H9 (cell line): ENCODE measurements around the gene TRAF7. TPM values are rescaled to one million over a fixed set of nuclear protein-coding genes. Genes with fewer than 3 reads are reported as not detected.

ENCODE experiments used
- DNase-seq: peaks from one replicate; pipeline ENCODE4 v3.0.0-alpha.2; 2017
- H2AFZ ChIP-seq: one replicate; pipeline ENCODE4 v1.6.1; 2013; ENCODE audit warnings: mild to moderate bottlenecking, low read length, control low read depth, moderate library complexity
- H2AK5ac ChIP-seq: 2 replicates; pipeline ENCODE4 v1.6.1; 2013; ENCODE audit warnings: low read length, control low read depth, mixed read lengths; ENCODE audit not compliant: insufficient read length
- H2BK120ac ChIP-seq: one replicate; pipeline ENCODE4 v1.6.1; 2013; ENCODE audit warnings: low read depth, mild to moderate bottlenecking, low read length, control low read depth, inconsistent platforms; ENCODE audit not compliant: poor library complexity, severe bottlenecking
- H2BK12ac ChIP-seq: 2 replicates; pipeline ENCODE4 v1.6.1; 2013; ENCODE audit warnings: low read length, control low read depth, mixed read lengths, low read depth; ENCODE audit not compliant: insufficient read length
- H2BK15ac ChIP-seq: 2 replicates; pipeline ENCODE4 v1.6.1; 2013; ENCODE audit warnings: low read depth, low read length, control low read depth
- H2BK20ac ChIP-seq: one replicate; pipeline ENCODE4 v1.6.1; 2013; ENCODE audit warnings: low read depth, mild to moderate bottlenecking, low read length, control low read depth, inconsistent platforms; ENCODE audit not compliant: poor library complexity, severe bottlenecking
- H2BK5ac ChIP-seq: 2 replicates; pipeline ENCODE4 v1.6.1; 2013; ENCODE audit warnings: low read length, control low read depth, mixed read lengths; ENCODE audit not compliant: insufficient read length
- H3K14ac ChIP-seq: 2 replicates; pipeline ENCODE4 v1.6.1; 2013; ENCODE audit warnings: low read length, control low read depth; ENCODE audit not compliant: insufficient read depth
- H3K18ac ChIP-seq: 2 replicates; pipeline ENCODE4 v1.6.1; 2013; ENCODE audit warnings: low read depth, mild to moderate bottlenecking, mixed read lengths, low read length, control low read depth; ENCODE audit not compliant: insufficient read length
- H3K23ac ChIP-seq: 2 replicates; pipeline ENCODE4 v1.6.1; 2013; ENCODE audit warnings: low read length, control low read depth, mixed read lengths, low read depth; ENCODE audit not compliant: insufficient read length
- H3K23me2 ChIP-seq: 2 replicates; pipeline ENCODE4 v1.6.1; 2013; ENCODE audit warnings: low read depth, mild to moderate bottlenecking, mixed read lengths, low read length, control low read depth; ENCODE audit not compliant: insufficient read length, poor library complexity, severe bottlenecking
- H3K27ac ChIP-seq: 2 replicates; pipeline ENCODE4 v1.5.1; 2013; ENCODE audit warnings: low read length, control low read depth, mixed read lengths, low read depth; ENCODE audit not compliant: insufficient read length
- H3K27me3 ChIP-seq: 2 replicates; pipeline ENCODE4 v1.6.1; 2013; ENCODE audit warnings: low read length, control low read depth, inconsistent platforms; ENCODE audit not compliant: insufficient read depth
- H3K4ac ChIP-seq: 2 replicates; pipeline ENCODE4 v1.6.1; 2013; ENCODE audit warnings: low read depth, mild to moderate bottlenecking, control low read depth, inconsistent platforms, low read length, moderate library complexity
- H3K4me1 ChIP-seq: 2 replicates; pipeline ENCODE4 v1.6.1; 2013; ENCODE audit warnings: low read length, control low read depth, inconsistent platforms; ENCODE audit not compliant: insufficient read depth
- H3K4me2 ChIP-seq: 2 replicates; pipeline ENCODE4 v1.6.1; 2013; ENCODE audit warnings: low read length, control low read depth, mixed read lengths; ENCODE audit not compliant: insufficient read length, insufficient read depth
- H3K56ac ChIP-seq: 2 replicates; pipeline ENCODE4 v1.6.1; 2013; ENCODE audit warnings: low read depth, mild to moderate bottlenecking, mixed read lengths, low read length, control low read depth; ENCODE audit not compliant: insufficient read length
- H3K79me1 ChIP-seq: 2 replicates; pipeline ENCODE4 v1.6.1; 2013; ENCODE audit warnings: low read depth, mild to moderate bottlenecking, moderate library complexity, low read length, control low read depth, inconsistent platforms; ENCODE audit not compliant: insufficient read depth, poor library complexity, severe bottlenecking
- H3K79me2 ChIP-seq: 2 replicates; pipeline ENCODE4 v1.6.1; 2013; ENCODE audit warnings: low read length, control low read depth, inconsistent platforms; ENCODE audit not compliant: insufficient read depth
- H3K9ac ChIP-seq: 2 replicates; pipeline ENCODE4 v1.6.1; 2013; ENCODE audit warnings: low read length, control low read depth, mixed read lengths; ENCODE audit not compliant: insufficient read length; ENCODE audit errors: extremely low read depth
- H3K9me3 ChIP-seq: one replicate; pipeline ENCODE4 v1.6.1; 2013; ENCODE audit warnings: low read depth, low read length, inconsistent platforms; ENCODE audit not compliant: control insufficient read depth
- H3T11ph ChIP-seq: one replicate; pipeline ENCODE4 v1.6.1; 2013; ENCODE audit warnings: mild to moderate bottlenecking, low read length, control low read depth, inconsistent platforms
- H4K20me1 ChIP-seq: one replicate; pipeline ENCODE4 v1.6.1; 2013; ENCODE audit not compliant: control insufficient read depth, insufficient read length, insufficient read depth
- H4K5ac ChIP-seq: 2 replicates; pipeline ENCODE4 v1.6.1; 2013; ENCODE audit warnings: low read depth, mild to moderate bottlenecking, mixed read lengths, low read length, control low read depth; ENCODE audit not compliant: insufficient read length
- H4K8ac ChIP-seq: replicated peaks from 2 replicates; pipeline ENCODE4 v1.6.1; 2013; ENCODE audit warnings: low read length, control low read depth, mixed read lengths, low read depth; ENCODE audit not compliant: insufficient read length
- H4K91ac ChIP-seq: 2 replicates; pipeline ENCODE4 v1.6.1; 2013; ENCODE audit warnings: low read depth, mild to moderate bottlenecking, moderate library complexity, mixed read lengths, low read length, control low read depth; ENCODE audit not compliant: insufficient read length
- H3K27ac Mint-ChIP-seq, 3 experiments: 2 replicates in 2 of 3; 3 replicates in 1 of 3; pipeline ENCODE4 v1.8.0; 2020 to 2021; ENCODE audit warnings: mixed read lengths in 3 of 3, mild to moderate bottlenecking in 1 of 3, moderate library complexity in 1 of 3
- H3K27me3 Mint-ChIP-seq: 2 replicates; pipeline ENCODE4 v1.8.0; 2021; ENCODE audit warnings: low read depth, mild to moderate bottlenecking, moderate library complexity, mixed read lengths
- H3K36me3 Mint-ChIP-seq, 3 experiments: 2 replicates in 2 of 3; 3 replicates in 1 of 3; pipeline ENCODE4 v1.8.0; 2020 to 2021; ENCODE audit warnings: low read depth in 3 of 3, mixed read lengths in 3 of 3; ENCODE audit not compliant: insufficient read depth in 1 of 3
- H3K4me1 Mint-ChIP-seq, 2 experiments: 2 replicates each; pipeline ENCODE4 v1.8.0; 2020; ENCODE audit warnings: mixed read lengths in 2 of 2
- H3K4me3 Mint-ChIP-seq, 2 experiments: 2 replicates in 1 of 2; 3 replicates in 1 of 2; pipeline ENCODE4 v1.8.0; 2020 to 2021; ENCODE audit warnings: mild to moderate bottlenecking in 2 of 2, mixed read lengths in 2 of 2, moderate library complexity in 1 of 2
- H3K9me3 Mint-ChIP-seq, 2 experiments: 2 replicates in 1 of 2; 3 replicates in 1 of 2; pipeline ENCODE4 v1.8.0; 2020; ENCODE audit warnings: mild to moderate bottlenecking in 2 of 2, mixed read lengths in 2 of 2, moderate library complexity in 1 of 2
- CTCF ChIP-seq: fragments of 200-600 bp; sonication (generic); conservative IDR thresholded peaks from 3 replicates; pipeline ENCODE4 v1.8.0; 2021; ENCODE audit warnings: antibody characterized with exemption, mild to moderate bottlenecking
- WGBS: extraction: QIAGEN DNeasy Blood & Tissue Kit; methylation state at CpG from one replicate; pipeline ENCODE4 v1.1.7; 2013; ENCODE audit warnings: missing lambda C conversion rate, low lambda C conversion rate, mixed read lengths; ENCODE audit not compliant: insufficient read length; ENCODE audit errors: extremely low coverage; 5-methylcytosine and 5-hydroxymethylcytosine counted together
- total RNA-seq: library from RNA; stranded (reverse); gene quantifications from 2 replicates; pipeline ENCODE4 v1.2.1, GENCODE V29; 2021

TRAF7 gene
- total RNA-seq, 1 experiment from 2014 or later: 108 TPM

- DNase-seq: no peak
- no peak overlapping the region for H3K4me3 Mint-ChIP-seq
- H3T11ph ChIP-seq: no peak overlapping the region
- peaks cover 1% of the 10 kb centered on the region; the same call in 1 of the 2 replicates for H3K79me2 ChIP-seq
- H3K27me3 ChIP-seq: no peaks in the 10 kb centered on the region
- no peak overlapping the region for H2BK120ac ChIP-seq
- H2AFZ ChIP-seq: no peak overlapping the region
- H2AK5ac ChIP-seq: no peak overlapping the region
- no peaks in the 10 kb centered on the region for H3K23me2 ChIP-seq
- H3K56ac ChIP-seq: no peak overlapping the region
- no peak overlapping the region for H3K23ac ChIP-seq
- H3K36me3 Mint-ChIP-seq: peaks cover 11 to 47% (median 45%) of the 10 kb centered on the region in 3 experiments
- H4K8ac ChIP-seq: no peak overlapping the region
- WGBS: no CpG with 5 or more reads among the region's 18 CpGs
- no peak overlapping the region for H4K5ac ChIP-seq
- H3K4me2 ChIP-seq: no peak overlapping the region
- H3K14ac ChIP-seq: no peak overlapping the region
- H3K9ac ChIP-seq: no peak overlapping the region
- H2BK5ac ChIP-seq: no peak overlapping the region
- H3K27ac Mint-ChIP-seq: no peak overlapping the region
- H3K9me3 ChIP-seq: no peaks in the 10 kb centered on the region
- H3K9me3 Mint-ChIP-seq: no peaks in the 10 kb centered on the region
- no peak overlapping the region for H3K18ac ChIP-seq
- no peak overlapping the region for H2BK15ac ChIP-seq
- no peaks in the 10 kb centered on the region for H3K27me3 Mint-ChIP-seq
- no peak overlapping the region for H2BK12ac ChIP-seq
- H4K91ac ChIP-seq: no peak overlapping the region
- H3K4me1 ChIP-seq: no peaks in the 10 kb centered on the region
- H2BK20ac ChIP-seq: no peak overlapping the region
- H3K4ac ChIP-seq: no peak overlapping the region
- peaks cover 2% of the 10 kb centered on the region for H4K20me1 ChIP-seq
- no peak for TF ChIP-seq CTCF
- no peaks in the 10 kb centered on the region for H3K4me1 Mint-ChIP-seq
- H3K79me1 ChIP-seq: no peaks in the 10 kb centered on the region
- no peak overlapping the region for H3K27ac ChIP-seq
These were observed 14.5 kb downstream of the TRAF7 start for GRCh38 chr16:2170080-2170479.
